ENCODE data around the gene PC.

PC gene

DNA sequence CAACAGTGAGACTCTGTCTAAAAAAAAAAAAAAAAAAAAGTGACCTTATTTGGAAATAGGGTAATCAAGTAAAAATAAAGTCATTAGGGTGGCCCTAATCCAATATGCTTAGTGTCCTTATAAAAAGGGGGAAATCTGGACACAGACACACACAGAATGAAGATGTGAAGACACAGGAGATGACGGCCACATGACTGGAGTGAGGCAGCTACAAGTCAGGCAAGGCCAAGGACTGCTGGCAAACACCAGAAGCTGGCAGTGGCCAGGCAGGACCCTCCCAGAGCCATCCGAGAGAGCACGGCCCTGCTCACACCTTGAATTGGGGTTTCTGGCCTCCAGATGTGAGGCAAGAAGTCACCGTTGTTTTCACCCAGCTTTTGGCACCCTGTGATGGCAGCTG lies 72.7 kb downstream of the PC start:
- no peak for DNase-seq (ENCODE audit: low read depth, low spot score)

DNA sequence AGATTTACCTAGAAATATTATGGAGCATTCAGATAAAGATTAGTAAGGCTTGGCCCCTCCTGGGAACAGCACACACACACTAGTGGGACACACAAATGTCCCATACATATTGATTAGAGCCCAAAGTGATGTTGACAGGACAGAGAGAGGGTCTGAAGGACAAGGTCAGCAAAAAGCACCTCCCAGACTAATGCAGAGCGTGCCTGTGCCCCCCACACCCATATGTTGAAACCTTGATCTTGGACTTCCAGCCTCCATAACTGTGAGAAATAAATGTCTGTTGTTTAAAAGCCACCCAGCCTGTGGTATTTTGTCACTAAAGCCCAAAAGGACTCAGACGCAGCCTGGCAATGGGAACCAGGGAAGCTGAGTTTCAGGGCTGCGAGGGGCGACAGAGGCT lies 73.7 kb downstream of the PC start:
- no peak for DNase-seq (ENCODE audit: low read depth, low spot score)

DNA sequence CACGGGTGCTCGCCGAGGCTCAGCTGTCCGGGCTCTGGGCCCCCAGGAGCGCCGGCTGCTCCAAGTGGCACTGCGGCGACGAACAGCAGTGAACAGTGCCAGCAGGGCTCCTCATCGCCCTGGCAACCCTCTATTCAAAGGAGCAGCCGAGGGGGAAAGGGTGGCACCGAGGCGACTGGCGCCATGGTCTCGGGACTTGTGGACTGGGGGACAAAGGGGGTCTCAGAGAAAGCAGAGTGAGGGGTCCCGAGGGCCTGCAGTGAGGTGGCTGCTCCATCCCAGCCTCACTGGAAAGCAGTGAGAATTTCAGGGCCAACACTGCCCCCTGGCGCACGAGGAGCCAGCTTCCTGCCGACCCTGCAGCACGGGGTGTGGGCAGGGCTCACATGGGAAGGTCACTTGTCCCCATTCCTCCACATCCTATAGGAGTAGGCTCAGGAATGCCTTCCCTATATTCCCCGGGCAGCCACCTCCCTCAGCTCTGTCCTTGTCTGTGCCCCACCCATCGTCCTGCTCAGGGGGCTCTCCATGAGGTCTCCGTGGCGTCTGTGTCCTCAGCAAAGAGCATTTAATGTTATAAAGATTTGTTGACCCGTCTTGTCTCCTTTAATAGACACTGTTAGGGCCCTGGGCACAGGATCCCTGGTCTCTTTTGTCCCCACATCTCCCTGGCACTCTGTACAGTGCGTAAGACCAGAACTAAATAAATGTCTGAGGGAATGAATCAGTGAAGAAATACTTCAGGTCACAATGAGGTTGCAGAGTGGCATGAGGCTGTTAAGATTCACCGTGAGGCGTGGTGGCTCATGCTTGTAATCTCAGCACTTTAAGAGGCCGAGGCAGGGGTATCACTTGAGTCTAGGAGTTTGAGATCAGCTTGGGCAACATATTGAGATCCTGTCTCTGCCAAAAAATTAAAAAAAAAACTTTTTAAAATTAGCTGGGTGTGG lies 74.9 kb downstream of the PC start:
- DNase-seq (ENCODE audit: low read depth, low spot score) = no peak

DNA sequence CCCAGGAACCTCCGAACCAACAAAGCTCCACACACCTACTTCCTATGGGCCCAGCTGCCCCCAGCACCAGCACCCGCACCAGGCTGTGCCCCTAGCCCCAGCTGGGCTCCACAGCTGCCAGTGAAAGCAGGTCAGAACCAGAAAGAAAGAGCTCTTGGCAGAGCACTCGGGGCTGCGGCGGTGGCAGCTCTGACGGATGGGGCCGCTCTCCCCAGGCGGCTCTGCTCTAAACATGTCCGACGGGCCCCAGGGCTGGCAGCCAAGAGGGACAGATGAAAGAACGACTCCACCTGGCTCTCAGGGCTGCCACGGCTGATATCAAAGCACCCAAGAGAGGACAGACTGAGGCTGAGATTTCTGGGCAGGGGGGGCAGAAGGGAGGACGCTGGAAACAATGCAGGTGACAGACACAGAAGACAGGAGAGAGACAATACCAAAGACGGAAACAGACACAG lies 75.6 kb downstream of the PC start:
- no peak for DNase-seq (ENCODE audit: low read depth, low spot score)

DNA sequence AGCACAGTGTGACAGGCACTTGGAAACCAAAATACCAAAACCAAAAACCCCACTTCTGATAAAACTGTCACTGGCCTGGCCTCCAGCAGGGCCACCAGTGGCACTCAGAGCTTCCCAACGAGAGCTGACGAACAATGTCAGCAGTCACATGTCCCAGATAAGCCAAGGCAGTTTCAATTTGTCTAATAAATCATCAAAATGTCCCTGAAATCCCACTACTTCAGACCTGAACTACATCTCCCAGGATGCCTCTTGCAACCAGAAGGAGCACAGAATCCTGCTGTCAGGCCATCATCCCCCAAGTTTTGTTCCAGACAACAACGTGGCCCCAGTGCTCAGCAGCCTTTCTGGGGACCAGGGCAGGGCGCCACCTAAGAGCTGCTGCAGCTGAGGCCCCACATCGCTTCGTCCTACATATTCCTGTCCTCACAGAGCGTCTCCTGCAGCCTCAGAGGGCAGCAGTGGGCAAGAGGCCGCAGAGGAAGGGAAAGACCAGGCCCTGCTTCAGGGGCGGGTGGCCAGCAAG lies 76.2 kb downstream of the PC start:
- no peak for DNase-seq (ENCODE audit: low read depth, low spot score)

GRCh38 chr11:66881451-66881835 lies 76.7 kb downstream of the PC start:
- DNase-seq (ENCODE audit: low read depth, low spot score) = no peak

DNA sequence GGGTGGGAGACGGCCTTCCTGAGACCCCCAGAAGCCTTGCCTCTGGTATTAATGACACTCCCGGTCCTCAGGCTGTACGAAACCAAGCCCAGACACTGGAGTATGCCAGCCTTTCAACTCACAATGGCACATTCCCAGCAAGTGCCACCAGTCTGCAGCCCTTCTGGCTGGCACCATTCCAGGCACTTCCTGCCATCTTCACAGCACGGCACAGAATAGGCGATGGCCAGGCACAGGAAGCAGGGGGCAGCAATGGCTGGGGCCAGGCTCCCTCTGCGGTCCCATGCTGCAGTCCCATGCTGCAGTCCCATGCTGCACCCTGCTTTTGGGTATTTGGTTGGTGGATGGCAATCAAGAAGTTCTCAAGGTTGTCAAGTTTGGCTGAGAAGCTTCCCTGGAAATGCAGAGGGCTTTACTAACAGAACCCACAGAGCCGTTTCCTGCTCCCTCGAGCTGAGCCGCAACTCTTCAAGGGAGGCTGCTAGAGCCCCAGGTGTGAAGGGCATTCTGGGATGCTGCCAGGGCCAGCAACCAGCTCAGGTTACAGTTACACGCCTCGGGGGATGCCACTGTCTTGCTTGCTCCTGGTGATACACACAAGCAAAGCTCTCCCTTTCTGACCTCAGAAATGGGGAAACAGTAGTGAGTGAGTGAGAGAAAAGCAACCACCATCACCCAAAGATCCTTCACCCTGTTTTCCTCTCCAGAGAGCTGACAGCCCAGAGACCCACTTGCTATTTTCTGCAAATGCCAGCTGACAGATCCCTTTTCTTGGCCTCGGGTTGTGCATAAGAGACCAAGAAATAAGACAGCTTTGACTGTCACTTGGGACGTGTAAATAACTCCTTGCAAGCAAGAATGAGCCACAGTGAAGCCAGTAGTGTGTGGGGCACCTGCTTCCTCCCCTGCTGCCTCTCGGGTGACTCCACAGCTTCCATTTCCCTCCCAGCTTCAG lies 77.4 kb downstream of the PC start:
- no peak for DNase-seq (ENCODE audit: low read depth, low spot score)

DNA sequence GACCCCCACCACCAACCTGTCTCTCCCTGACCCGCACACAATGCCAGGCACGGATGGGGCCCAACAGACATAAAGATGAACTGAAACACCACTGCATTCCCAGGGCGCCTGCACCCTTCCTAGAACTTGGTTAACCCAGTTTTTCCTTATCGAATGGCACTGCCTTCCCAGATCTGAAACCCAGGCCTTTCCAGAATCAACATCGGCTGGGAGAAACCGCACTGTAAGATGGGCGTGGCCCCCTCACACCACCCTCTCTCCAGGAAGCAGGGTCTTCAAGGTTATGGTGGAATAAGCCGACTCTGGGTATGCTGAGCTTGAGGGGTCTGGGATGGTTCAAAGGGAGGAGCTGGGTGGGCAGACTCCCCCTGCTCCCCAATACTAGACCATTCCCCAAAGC lies 78.2 kb downstream of the PC start:
- no peak for DNase-seq (ENCODE audit: low read depth, low spot score)

GRCh38 chr11:66879583-66879982 lies 78.6 kb downstream of the PC start:
- DNase-seq (ENCODE audit: low read depth, low spot score) = no peak

GRCh38 chr11:66879000-66879399 lies 79.2 kb downstream of the PC start:
- DNase-seq (ENCODE audit: low read depth, low spot score) = no peak

DNA sequence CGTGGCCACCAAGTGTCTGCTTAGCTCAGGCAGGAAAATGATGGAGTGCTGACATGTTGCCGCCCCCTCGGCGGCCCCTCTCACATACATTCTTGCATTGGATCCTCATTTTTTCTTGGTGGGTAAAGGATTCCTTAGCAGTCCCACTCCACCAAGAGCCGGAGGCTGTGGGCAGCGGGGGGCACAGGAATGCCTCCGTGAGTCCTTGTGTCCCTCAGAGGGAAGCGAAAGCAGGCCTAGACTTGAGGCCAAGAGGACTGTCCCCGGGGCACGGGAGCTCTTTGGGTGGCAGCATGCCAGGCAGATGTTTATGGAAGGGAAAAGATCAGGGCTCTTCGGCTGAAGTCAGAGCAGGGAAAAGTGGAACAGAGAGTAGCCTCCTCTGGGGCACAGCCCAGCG lies 79.7 kb downstream of the PC start:
- no peak for DNase-seq (ENCODE audit: low read depth, low spot score)

GRCh38 chr11:66877588-66878385 lies 80.4 kb downstream of the PC start:
- no peak for DNase-seq (ENCODE audit: low read depth, low spot score)

DNA sequence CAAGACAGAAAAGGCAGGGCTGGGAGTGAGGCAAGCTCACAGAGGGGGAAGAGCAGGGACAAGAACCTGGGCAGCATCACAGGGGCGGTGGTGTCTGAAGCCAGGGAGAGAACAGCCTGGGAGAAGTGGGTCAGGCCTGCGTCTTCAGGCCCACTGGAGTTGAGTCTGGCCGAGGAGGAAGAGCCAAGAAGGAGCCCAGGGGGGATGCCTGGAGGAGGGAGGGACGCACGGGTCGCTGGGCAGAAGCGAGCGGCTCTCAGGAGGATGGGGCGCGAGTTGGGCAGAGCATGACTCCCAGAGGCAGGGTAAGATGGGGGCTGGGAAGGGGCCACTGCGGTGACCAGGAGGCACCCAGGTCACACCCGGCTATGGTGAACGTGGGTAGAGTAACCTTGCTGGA lies 82.8 kb downstream of the PC start:
- DNase-seq (ENCODE audit: low read depth, low spot score) = no peak

GRCh38 chr11:66874232-66874631 lies 84.0 kb downstream of the PC start:
- DNase-seq (ENCODE audit: low read depth, low spot score) = no peak

DNA sequence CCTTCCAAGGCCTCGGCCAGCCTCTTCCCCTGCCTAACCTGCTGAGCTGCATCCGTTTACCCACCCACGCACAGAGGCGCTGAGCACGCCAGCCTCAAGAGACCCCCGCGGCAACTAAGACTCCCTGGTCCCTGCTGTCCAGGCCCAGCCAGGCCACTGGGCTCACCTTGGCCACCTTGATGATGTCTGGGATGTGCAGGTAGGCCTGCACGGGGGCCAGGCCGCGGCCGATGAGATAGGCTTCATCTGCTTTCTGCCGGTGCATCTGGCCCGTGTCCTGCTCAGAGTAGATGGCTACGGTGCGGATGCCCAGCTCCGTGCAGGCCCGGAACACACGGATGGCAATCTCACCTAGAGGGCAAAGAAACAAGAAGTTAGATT lies 86.7 kb downstream of the PC start:
- no peak for DNase-seq (ENCODE audit: low read depth, low spot score)

DNA sequence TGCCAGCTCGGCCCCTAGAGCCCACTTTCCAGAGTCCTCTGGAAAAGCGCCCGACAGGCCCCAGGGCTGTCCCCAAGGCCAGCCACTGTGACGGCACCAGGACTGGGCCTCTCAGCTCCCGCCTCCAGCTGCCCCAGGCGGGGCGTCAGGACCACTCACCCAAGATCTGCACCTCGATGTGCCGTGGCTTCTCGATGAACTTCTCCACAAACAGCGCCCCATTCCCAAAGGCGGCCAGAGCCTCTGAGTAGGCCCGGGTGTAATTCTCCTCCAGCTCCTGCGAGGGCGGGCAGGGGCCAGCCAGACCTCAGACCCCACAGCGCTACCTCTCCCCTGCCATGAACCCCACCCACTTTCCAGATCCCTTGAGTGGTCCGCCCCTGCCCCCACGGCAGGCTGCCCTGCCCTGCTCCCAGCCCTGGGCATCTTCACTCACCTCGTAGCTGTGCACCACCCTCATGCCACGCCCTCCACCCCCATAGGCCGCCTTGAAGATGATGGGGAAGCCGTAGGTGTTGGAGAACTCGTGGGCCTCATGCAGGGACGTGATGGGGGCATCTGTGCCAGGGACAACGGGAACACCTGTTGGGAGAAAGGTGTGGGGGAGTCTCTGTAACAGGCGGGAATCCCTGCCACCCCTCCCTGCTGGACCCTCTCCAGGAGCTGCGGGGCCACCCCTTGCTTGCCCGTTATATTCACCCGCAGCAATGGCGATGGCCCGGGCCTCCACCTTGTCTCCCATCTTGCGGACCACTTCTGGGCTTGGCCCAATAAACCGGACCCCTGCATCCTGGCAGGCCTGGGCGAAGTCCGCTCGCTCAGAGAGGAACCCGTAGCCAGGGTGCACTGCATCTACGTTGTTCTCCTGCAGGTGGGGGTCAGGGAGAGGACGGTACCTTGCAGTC lies 87.3 kb downstream of the PC start:
- DNase-seq (ENCODE audit: low read depth, low spot score) = no peak

DNA sequence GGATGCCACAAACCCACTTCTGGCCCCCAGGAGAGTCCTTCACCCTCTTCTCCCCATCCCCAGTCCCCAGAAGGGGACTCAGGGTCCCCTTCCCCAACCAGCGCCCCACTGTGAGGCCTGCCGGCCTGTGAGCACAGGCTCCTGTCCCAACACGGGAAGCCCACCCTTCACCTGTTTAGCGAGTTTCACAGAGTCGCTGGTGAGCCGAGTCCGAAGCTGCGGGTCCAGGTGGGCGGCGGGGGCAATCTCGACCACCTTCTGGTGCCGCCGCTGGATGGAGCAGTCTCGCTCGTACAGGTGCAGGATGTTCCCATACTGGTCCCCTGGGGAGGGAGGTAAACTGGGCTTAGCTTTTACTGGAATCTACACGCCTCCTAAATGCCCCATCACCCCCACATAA lies 88.1 kb downstream of the PC start:
- DNase-seq (ENCODE audit: low read depth, low spot score) = no peak

DNA sequence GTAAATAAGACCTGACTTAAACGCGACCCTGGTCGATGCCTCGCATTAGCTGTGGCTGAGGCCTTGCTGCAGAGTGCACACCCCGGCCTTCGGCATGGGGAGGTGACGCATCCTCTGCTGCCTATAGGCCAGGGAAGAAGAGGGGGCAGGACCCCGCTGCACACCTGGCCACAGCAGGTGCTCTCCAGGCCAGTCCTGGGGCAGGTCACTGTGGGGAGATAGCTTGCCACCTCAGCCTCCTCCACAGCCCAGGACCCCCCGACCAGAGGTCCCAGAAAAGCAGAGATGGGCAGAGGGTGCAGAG lies 88.7 kb downstream of the PC start:
- DNase-seq (ENCODE audit: low read depth, low spot score) = no peak

GRCh38 chr11:66868726-66869566 lies 89.2 kb downstream of the PC start:
- no peak for DNase-seq (ENCODE audit: low read depth, low spot score)

Measured in smooth muscle cell of the brain vasculature (primary cell).